Natural killer cell treated with Interleukin-12 subunit alpha and Interleukin-12 subunit beta and Interleukin-15 and Interleukin-18, amount 100 ng/mL, for 72 hours (primary cell): ENCODE data around the gene HCN1. TPM values are rescaled to one million over a fixed set of nuclear protein-coding genes. Genes with fewer than 3 reads are reported as not detected.
A peak's percentile ranks its signal among the peaks of the same experiment; 100 is the strongest.

Experiments used
- ATAC-seq, 2 donors: fragments of 150-1000 bp; cut with Tn5 transposase in 1 of 2; sonication (Bioruptor Pico), chemical (Tn5 transposase) in 1 of 2; 2 replicates each; pipeline ENCODE4 v1.10.0; 2021
- DNase-seq: peaks from one replicate; pipeline ENCODE4 v3.0.0; 2022; ENCODE audit warnings: low spot score
- H3K27ac Mint-ChIP-seq, 2 donors: 1 replicate in 1 of 2; 2 replicates in 1 of 2; pipeline ENCODE4 v1.8.0; 2022; ENCODE audit warnings: mixed read lengths in 2 of 2, mild to moderate bottlenecking in 1 of 2, moderate library complexity in 1 of 2
- H3K27me3 Mint-ChIP-seq, 2 donors: 1 replicate in 1 of 2; 2 replicates in 1 of 2; pipeline ENCODE4 v1.8.0; 2022; ENCODE audit warnings: mixed read lengths in 2 of 2
- H3K36me3 Mint-ChIP-seq: one replicate; pipeline ENCODE4 v1.8.0; 2022; ENCODE audit warnings: mixed read lengths
- H3K4me1 Mint-ChIP-seq, 2 donors: 1 replicate in 1 of 2; 2 replicates in 1 of 2; pipeline ENCODE4 v1.8.0; 2022; ENCODE audit warnings: low read depth in 2 of 2, mixed read lengths in 2 of 2, mild to moderate bottlenecking in 1 of 2
- H3K4me3 Mint-ChIP-seq: one replicate; pipeline ENCODE4 v1.8.0; 2022; ENCODE audit warnings: mixed read lengths
- H3K9me3 Mint-ChIP-seq: 2 replicates; pipeline ENCODE4 v1.8.0; 2022; ENCODE audit warnings: mixed read lengths
- total RNA-seq, 2 donors: library from RNA; stranded (reverse); gene quantifications; one replicate each; pipeline ENCODE4 v1.2.3, GENCODE V29; 2022

Gene HCN1
- total RNA-seq, 2 donors from 2014 or later = not detected

- DNase-seq = no peak
- ATAC-seq = no peak
- Mint-ChIP-seq H3K36me3 (no peaks in the 10 kb centered on the region), H3K4me3 (no peak overlapping the region), H3K27me3 (no peaks in the 10 kb centered on the region), H3K4me1 (no peaks in the 10 kb centered on the region), H3K27ac (no peak overlapping the region), H3K9me3 (peaks cover 17% of the 10 kb centered on the region)
These were observed 424.6 kb downstream of the HCN1 start for GRCh38 chr5:45271626-45272025.

GRCh38 chr5:45264447-45264846, 431.7 kb downstream of the HCN1 start:
- no peak for DNase-seq
- H3K9me3 Mint-ChIP-seq = peaks cover 14% of the 10 kb centered on the region
- no peaks in the 10 kb centered on the region for H3K4me1 Mint-ChIP-seq
- H3K27ac Mint-ChIP-seq = no peak overlapping the region
- H3K27me3 Mint-ChIP-seq = no peaks in the 10 kb centered on the region
- H3K36me3 Mint-ChIP-seq = peaks cover 10% of the 10 kb centered on the region
- no peak for ATAC-seq
- no peak overlapping the region for H3K4me3 Mint-ChIP-seq

GRCh38 chr5:45262061-45262590, 434.1 kb downstream of the HCN1 start:
- Mint-ChIP-seq H3K27ac (no peak overlapping the region), H3K4me3 (no peak overlapping the region), H3K27me3 (no peaks in the 10 kb centered on the region), H3K4me1 (no peaks in the 10 kb centered on the region), H3K36me3 (peaks cover 10% of the 10 kb centered on the region), H3K9me3 (peaks cover 13% of the 10 kb centered on the region)
- DNase-seq (no peak), ATAC-seq (peak; percentile 20 to 48)

GRCh38 chr5:45261125-45261524, 435.1 kb downstream of the HCN1 start:
- Mint-ChIP-seq H3K36me3 (peaks cover 10% of the 10 kb centered on the region), H3K9me3 (peaks cover 16% of the 10 kb centered on the region), H3K27me3 (no peaks in the 10 kb centered on the region), H3K4me1 (no peaks in the 10 kb centered on the region), H3K4me3 (no peak overlapping the region), H3K27ac (no peak overlapping the region)
- DNase-seq (no peak), ATAC-seq (no peak)

GRCh38 chr5:45260292-45260691, 435.9 kb downstream of the HCN1 start:
- H3K4me1 Mint-ChIP-seq = no peaks in the 10 kb centered on the region
- H3K27ac Mint-ChIP-seq = no peak overlapping the region
- H3K27me3 Mint-ChIP-seq = no peaks in the 10 kb centered on the region
- H3K36me3 Mint-ChIP-seq = peaks cover 5% of the 10 kb centered on the region
- ATAC-seq (no peak), DNase-seq (no peak)
- H3K9me3 Mint-ChIP-seq = peaks cover 13% of the 10 kb centered on the region
- no peak overlapping the region for H3K4me3 Mint-ChIP-seq

- no peaks in the 10 kb centered on the region for H3K27me3 Mint-ChIP-seq
- no peak for DNase-seq
- H3K27ac Mint-ChIP-seq = no peak overlapping the region
- H3K4me3 Mint-ChIP-seq = no peak overlapping the region
- ATAC-seq = no peak
- no peaks in the 10 kb centered on the region for H3K4me1 Mint-ChIP-seq
- peaks cover 2% of the 10 kb centered on the region for H3K36me3 Mint-ChIP-seq
- H3K9me3 Mint-ChIP-seq = peaks cover 19% of the 10 kb centered on the region
These were observed 443.2 kb downstream of the HCN1 start for GRCh38 chr5:45252978-45253377.

GRCh38 chr5:45252541-45252940, 443.6 kb downstream of the HCN1 start:
- H3K36me3 Mint-ChIP-seq = peaks cover 5% of the 10 kb centered on the region
- no peak for DNase-seq
- H3K27me3 Mint-ChIP-seq = no peaks in the 10 kb centered on the region
- H3K4me3 Mint-ChIP-seq = no peak overlapping the region
- no peak overlapping the region for H3K27ac Mint-ChIP-seq
- H3K4me1 Mint-ChIP-seq = no peaks in the 10 kb centered on the region
- peaks cover 23% of the 10 kb centered on the region for H3K9me3 Mint-ChIP-seq
- ATAC-seq = no peak

- Mint-ChIP-seq H3K27me3 (no peaks in the 10 kb centered on the region), H3K4me1 (no peaks in the 10 kb centered on the region), H3K4me3 (no peak overlapping the region), H3K27ac (no peak overlapping the region), H3K9me3 (peaks cover 25% of the 10 kb centered on the region), H3K36me3 (no peaks in the 10 kb centered on the region)
- DNase-seq (no peak), ATAC-seq (peak in 1 of 2 donors; percentile 36)
These were observed 470.6 kb downstream of the HCN1 start for GRCh38 chr5:45225571-45226031.

GRCh38 chr5:45205403-45205961, 490.7 kb downstream of the HCN1 start:
- peaks cover 9% of the 10 kb centered on the region for H3K9me3 Mint-ChIP-seq
- no peak for DNase-seq
- ATAC-seq = no peak
- H3K4me1 Mint-ChIP-seq = no peaks in the 10 kb centered on the region
- H3K27me3 Mint-ChIP-seq = no peaks in the 10 kb centered on the region
- no peak overlapping the region for H3K4me3 Mint-ChIP-seq
- H3K27ac Mint-ChIP-seq = no peak overlapping the region
- H3K36me3 Mint-ChIP-seq = peaks cover 4% of the 10 kb centered on the region
